Measurements from ENCODE around the gene PCGF1. TPM values are rescaled to one million over a fixed set of nuclear protein-coding genes. Genes with fewer than 3 reads are reported as not detected.

Gene PCGF1
- total and polyA plus RNA-seq, 2 of the 13 experiments (the other 11 are each of a cell fraction or from before 2014, with no cell fraction given) = 20.4 to 22.6 TPM

DNA sequence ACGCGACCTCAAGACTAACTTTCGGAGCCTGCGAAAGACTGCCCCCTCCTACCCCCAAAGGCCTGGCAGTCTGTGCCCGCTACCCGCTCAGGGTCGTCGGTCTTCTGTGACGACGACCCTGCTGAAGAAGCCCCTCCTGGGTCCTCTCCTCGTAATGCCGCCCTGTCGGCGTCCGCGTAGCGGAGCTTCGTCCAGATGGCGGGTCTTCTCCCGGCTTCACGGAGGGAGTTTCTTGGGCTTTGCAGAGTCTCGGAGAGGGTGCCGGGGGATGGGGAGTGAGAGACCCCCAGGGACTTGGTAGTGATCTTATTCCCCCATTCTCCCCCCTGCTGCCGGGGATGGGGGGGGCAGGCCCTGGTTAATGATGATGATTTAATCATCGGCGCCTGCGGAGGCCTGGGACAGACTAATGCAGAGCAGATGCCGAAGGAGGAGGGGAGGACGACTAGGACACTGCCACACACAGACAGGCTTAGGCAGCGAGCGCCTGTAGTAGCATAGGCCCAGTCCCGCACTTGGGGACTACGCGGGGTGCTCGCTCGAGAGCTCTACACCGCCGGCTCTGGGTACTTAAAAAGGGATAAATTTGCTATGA lies 528 bp upstream of the PCGF1 start (continued):
- TF ChIP-seq ZXDC (CRISPR knock-in tag; IDR thresholded peaks at IDR 0.05) = peak; percentile 29; the same call in 1 of the 2 replicates
- TF ChIP-seq ASH2L (IDR thresholded peaks at IDR 0.05; ENCODE audit: insufficient read length, low read depth, low read length) = peak; percentile 40
- TF ChIP-seq, protein P1, sequence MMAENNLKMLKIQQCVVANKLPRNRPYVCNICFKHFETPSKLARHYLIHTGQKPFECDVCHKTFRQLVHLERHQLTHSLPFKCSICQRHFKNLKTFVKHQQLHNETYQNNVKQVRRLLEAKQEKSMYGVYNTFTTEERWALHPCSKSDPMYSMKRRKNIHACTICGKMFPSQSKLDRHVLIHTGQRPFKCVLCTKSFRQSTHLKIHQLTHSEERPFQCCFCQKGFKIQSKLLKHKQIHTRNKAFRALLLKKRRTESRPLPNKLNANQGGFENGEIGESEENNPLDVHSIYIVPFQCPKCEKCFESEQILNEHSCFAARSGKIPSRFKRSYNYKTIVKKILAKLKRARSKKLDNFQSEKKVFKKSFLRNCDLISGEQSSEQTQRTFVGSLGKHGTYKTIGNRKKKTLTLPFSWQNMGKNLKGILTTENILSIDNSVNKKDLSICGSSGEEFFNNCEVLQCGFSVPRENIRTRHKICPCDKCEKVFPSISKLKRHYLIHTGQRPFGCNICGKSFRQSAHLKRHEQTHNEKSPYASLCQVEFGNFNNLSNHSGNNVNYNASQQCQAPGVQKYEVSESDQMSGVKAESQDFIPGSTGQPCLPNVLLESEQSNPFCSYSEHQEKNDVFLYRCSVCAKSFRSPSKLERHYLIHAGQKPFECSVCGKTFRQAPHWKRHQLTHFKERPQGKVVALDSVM (CRISPR knock-in tag; IDR thresholded peaks at IDR 0.05) = no peak; the same call in none of the 2 replicates
- 0 out of 2 replicates have a peak, but pooled peaks have one; percentile 46 for TF ChIP-seq ZNF34 (CRISPR knock-in tag; IDR thresholded peaks at IDR 0.05; ENCODE audit: borderline replicate concordance)
- TF ChIP-seq EHMT2 (IDR thresholded peaks at IDR 0.05; ENCODE audit: borderline replicate concordance, low read depth, low read length) = no peak
- TF ChIP-seq ZNF740 (CRISPR knock-in tag; IDR thresholded peaks at IDR 0.05) = peak; percentile 9; the same call in 1 of the 2 replicates
- 0 out of 2 replicates have a peak, but pooled peaks have one; percentile 7 for TF ChIP-seq TARDBP (CRISPR knock-in tag; IDR thresholded peaks at IDR 0.05)
- 0 out of 2 replicates have a peak, but pooled peaks have one; percentile 59 for TF ChIP-seq ZNF296 (CRISPR knock-in tag; conservative IDR thresholded peaks at IDR 0.05)
- peak; percentile 48; the same call in 1 of the 2 replicates for TF ChIP-seq ZNF609 (CRISPR knock-in tag; IDR thresholded peaks at IDR 0.05; ENCODE audit: borderline replicate concordance)
- TF ChIP-seq, protein P2, sequence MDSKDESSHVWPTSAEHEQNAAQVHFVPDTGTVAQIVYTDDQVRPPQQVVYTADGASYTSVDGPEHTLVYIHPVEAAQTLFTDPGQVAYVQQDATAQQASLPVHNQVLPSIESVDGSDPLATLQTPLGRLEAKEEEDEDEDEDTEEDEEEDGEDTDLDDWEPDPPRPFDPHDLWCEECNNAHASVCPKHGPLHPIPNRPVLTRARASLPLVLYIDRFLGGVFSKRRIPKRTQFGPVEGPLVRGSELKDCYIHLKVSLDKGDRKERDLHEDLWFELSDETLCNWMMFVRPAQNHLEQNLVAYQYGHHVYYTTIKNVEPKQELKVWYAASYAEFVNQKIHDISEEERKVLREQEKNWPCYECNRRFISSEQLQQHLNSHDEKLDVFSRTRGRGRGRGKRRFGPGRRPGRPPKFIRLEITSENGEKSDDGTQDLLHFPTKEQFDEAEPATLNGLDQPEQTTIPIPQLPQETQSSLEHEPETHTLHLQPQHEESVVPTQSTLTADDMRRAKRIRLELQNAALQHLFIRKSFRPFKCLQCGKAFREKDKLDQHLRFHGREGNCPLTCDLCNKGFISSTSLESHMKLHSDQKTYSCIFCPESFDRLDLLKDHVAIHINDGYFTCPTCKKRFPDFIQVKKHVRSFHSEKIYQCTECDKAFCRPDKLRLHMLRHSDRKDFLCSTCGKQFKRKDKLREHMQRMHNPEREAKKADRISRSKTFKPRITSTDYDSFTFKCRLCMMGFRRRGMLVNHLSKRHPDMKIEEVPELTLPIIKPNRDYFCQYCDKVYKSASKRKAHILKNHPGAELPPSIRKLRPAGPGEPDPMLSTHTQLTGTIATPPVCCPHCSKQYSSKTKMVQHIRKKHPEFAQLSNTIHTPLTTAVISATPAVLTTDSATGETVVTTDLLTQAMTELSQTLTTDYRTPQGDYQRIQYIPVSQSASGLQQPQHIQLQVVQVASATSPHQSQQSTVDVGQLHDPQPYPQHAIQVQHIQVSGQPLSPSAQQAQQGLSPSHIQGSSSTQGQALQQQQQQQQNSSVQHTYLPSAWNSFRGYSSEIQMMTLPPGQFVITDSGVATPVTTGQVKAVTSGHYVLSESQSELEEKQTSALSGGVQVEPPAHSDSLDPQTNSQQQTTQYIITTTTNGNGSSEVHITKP (CRISPR knock-in tag; IDR thresholded peaks at IDR 0.05; ENCODE audit: low read depth) = 0 out of 2 replicates have a peak, but pooled peaks have one; percentile 15
- TF ChIP-seq ZNF18 (CRISPR knock-in tag; IDR thresholded peaks at IDR 0.05; ENCODE audit: insufficient replicate concordance) = peak; percentile 40
